ENCODE results near the gene FCHO1.
"Not testable (repeated sequence)": the region's sequence is repeated elsewhere in the genome, so short reads cannot be mapped to it uniquely, and the experiment has no call there.

The FCHO1 gene

DNA sequence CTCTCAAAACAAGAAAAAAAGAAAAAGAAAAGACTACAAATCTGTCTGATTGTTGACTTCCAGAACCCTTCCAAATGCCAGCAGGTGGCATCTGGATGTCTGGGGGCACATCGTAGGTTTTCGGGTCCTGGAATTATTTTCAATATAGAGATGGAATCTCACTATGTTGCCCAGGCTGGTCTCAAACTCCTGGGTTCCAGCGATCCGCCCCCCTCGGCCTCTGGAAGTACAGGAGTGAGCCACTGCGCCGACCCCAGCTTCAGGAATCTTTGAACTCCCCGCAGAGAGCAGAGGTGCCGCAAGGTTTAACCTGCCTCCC lies 43.1 kb downstream of the FCHO1 start:
- H3K4me1 ChIP-seq (ENCODE audit: control insufficient read depth in 2 of 2, insufficient read depth in 2 of 2, low read length in 2 of 2): peaks cover 38 to 55% of the 10 kb centered on the region in 2 donors
- H3K27me3 ChIP-seq (ENCODE audit: control insufficient read depth in 2 of 2, insufficient read depth in 2 of 2, low read length in 2 of 2): peaks cover 3 to 6% of the 10 kb centered on the region in 2 donors
- peak overlapping the region; percentile 91 to 94 for H3K9ac ChIP-seq (ENCODE audit: low read depth in 1 of 2, low read length in 2 of 2)
- H3K27ac ChIP-seq (ENCODE audit: low read depth in 2 of 2, low read length in 2 of 2): peak overlapping the region; percentile 99 to 100
- no peaks in the 10 kb centered on the region for H3K9me3 ChIP-seq (ENCODE audit: control insufficient read depth in 2 of 2, low read length in 2 of 2)
- peak overlapping the region; percentile 87 to 91 for H3K4me3 ChIP-seq (ENCODE audit: low read length in 2 of 2)
- H3K36me3 ChIP-seq (ENCODE audit: control insufficient read depth in 2 of 2, insufficient read depth in 2 of 2, low read length in 2 of 2): no peaks in the 10 kb centered on the region

DNA sequence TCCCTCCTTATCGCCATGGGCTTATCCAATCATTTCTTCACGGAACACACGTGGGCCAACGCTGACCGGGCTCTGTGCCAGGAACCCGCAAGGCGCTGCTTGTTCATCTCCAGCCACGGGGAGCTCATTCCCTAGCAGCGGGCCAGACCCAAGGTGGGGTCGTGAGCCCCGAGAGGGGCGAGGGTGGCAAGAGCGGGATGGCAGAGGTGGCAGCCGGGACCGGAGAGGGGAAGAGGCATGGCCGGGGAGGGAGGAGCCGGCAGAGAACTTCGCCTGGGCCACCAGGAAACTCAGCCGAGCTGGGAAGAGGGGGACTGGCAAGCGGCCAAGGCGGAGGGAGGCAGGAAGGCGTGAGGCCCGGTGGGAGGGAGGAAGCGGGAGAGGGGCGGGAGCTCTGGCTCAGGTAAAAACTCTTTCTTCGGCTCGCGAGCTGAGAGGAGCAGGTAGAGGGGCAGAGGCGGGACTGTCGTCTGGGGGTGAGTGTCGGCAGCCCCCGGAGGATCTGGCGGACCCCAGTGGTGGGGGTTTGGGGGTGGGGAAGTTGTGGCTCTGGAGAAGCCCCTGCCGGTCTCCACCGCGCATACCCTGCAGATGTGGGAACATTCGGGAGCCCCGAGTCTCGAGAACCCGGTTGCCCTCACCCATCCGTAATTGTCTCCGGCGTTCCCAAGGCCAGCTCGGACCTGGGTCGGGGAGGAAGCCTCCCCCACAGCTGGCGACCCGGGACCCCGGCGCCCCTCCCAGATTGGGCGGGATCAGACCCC lies 43.6 kb downstream of the FCHO1 start, which contains the start of gene B3GNT3:
Gene B3GNT3, plus strand, starts transcription at position 408 of the 764 bp plus-strand sequence. CDS start 12,670 bp downstream, outside the sequence.
- Histone ChIP-seq H3K4me1 (ENCODE audit: control insufficient read depth in 2 of 2, insufficient read depth in 2 of 2, low read length in 2 of 2) (peaks cover 36 to 50% of the 10 kb centered on the region in 2 donors), H3K36me3 (ENCODE audit: control insufficient read depth in 2 of 2, insufficient read depth in 2 of 2, low read length in 2 of 2) (peaks cover 0 to 2% of the 10 kb centered on the region in 2 donors), H3K9ac (ENCODE audit: low read depth in 1 of 2, low read length in 2 of 2) (peak within 1 kb of the TSS; percentile 91 to 94), H3K4me3 (ENCODE audit: low read length in 2 of 2) (peak within 1 kb of the TSS; percentile 87 to 91), H3K27me3 (ENCODE audit: control insufficient read depth in 2 of 2, insufficient read depth in 2 of 2, low read length in 2 of 2) (peaks cover 5 to 6% of the 10 kb centered on the region in 2 donors), H3K9me3 (ENCODE audit: control insufficient read depth in 2 of 2, low read length in 2 of 2) (no peaks in the 10 kb centered on the region), H3K27ac (ENCODE audit: low read depth in 2 of 2, low read length in 2 of 2) (peak within 1 kb of the TSS; percentile 99 to 100)

GRCh38 chr19:17795495-17795856 lies 44.2 kb downstream of the FCHO1 start:
- Histone ChIP-seq H3K4me3 (ENCODE audit: low read length in 2 of 2) (peak overlapping the region; percentile 87 to 91), H3K27me3 (ENCODE audit: control insufficient read depth in 2 of 2, insufficient read depth in 2 of 2, low read length in 2 of 2) (peaks cover 5 to 6% of the 10 kb centered on the region in 2 donors), H3K9me3 (ENCODE audit: control insufficient read depth in 2 of 2, low read length in 2 of 2) (no peaks in the 10 kb centered on the region), H3K36me3 (ENCODE audit: control insufficient read depth in 2 of 2, insufficient read depth in 2 of 2, low read length in 2 of 2) (peaks cover 0 to 2% of the 10 kb centered on the region in 2 donors), H3K4me1 (ENCODE audit: control insufficient read depth in 2 of 2, insufficient read depth in 2 of 2, low read length in 2 of 2) (peaks cover 35 to 49% of the 10 kb centered on the region in 2 donors), H3K9ac (ENCODE audit: low read depth in 1 of 2, low read length in 2 of 2) (peak overlapping the region; percentile 91 to 94), H3K27ac (ENCODE audit: low read depth in 2 of 2, low read length in 2 of 2) (peak overlapping the region; percentile 99 to 100)

- Histone ChIP-seq H3K4me1 (ENCODE audit: control insufficient read depth in 2 of 2, insufficient read depth in 2 of 2, low read length in 2 of 2) (peaks cover 34 to 48% of the 10 kb centered on the region in 2 donors), H3K36me3 (ENCODE audit: control insufficient read depth in 2 of 2, insufficient read depth in 2 of 2, low read length in 2 of 2) (peaks cover 0 to 2% of the 10 kb centered on the region in 2 donors), H3K27me3 (ENCODE audit: control insufficient read depth in 2 of 2, insufficient read depth in 2 of 2, low read length in 2 of 2) (peaks cover 5 to 6% of the 10 kb centered on the region in 2 donors), H3K9me3 (ENCODE audit: control insufficient read depth in 2 of 2, low read length in 2 of 2) (no peaks in the 10 kb centered on the region), H3K27ac (ENCODE audit: low read depth in 2 of 2, low read length in 2 of 2) (peak overlapping the region; percentile 99 to 100), H3K9ac (ENCODE audit: low read depth in 1 of 2, low read length in 2 of 2) (peak overlapping the region; percentile 91 to 94), H3K4me3 (ENCODE audit: low read length in 2 of 2) (peak overlapping the region; percentile 87 to 91)
Observed at GRCh38 chr19:17796013-17796837, 44.9 kb downstream of the FCHO1 start.

GRCh38 chr19:17796838-17797423 lies 45.7 kb downstream of the FCHO1 start:
- H3K27me3 ChIP-seq (ENCODE audit: control insufficient read depth in 2 of 2, insufficient read depth in 2 of 2, low read length in 2 of 2): peaks cover 5 to 6% of the 10 kb centered on the region in 2 donors
- H3K4me3 ChIP-seq (ENCODE audit: low read length in 2 of 2): peak overlapping the region; percentile 55 to 65
- peak overlapping the region; percentile 99 to 100 for H3K27ac ChIP-seq (ENCODE audit: low read depth in 2 of 2, low read length in 2 of 2)
- H3K36me3 ChIP-seq (ENCODE audit: control insufficient read depth in 2 of 2, insufficient read depth in 2 of 2, low read length in 2 of 2): peaks cover 0 to 2% of the 10 kb centered on the region in 2 donors
- no peaks in the 10 kb centered on the region for H3K9me3 ChIP-seq (ENCODE audit: control insufficient read depth in 2 of 2, low read length in 2 of 2)
- H3K4me1 ChIP-seq (ENCODE audit: control insufficient read depth in 2 of 2, insufficient read depth in 2 of 2, low read length in 2 of 2): peaks cover 28 to 41% of the 10 kb centered on the region in 2 donors
- H3K9ac ChIP-seq (ENCODE audit: low read depth in 1 of 2, low read length in 2 of 2): peak overlapping the region; percentile 91 to 94

DNA sequence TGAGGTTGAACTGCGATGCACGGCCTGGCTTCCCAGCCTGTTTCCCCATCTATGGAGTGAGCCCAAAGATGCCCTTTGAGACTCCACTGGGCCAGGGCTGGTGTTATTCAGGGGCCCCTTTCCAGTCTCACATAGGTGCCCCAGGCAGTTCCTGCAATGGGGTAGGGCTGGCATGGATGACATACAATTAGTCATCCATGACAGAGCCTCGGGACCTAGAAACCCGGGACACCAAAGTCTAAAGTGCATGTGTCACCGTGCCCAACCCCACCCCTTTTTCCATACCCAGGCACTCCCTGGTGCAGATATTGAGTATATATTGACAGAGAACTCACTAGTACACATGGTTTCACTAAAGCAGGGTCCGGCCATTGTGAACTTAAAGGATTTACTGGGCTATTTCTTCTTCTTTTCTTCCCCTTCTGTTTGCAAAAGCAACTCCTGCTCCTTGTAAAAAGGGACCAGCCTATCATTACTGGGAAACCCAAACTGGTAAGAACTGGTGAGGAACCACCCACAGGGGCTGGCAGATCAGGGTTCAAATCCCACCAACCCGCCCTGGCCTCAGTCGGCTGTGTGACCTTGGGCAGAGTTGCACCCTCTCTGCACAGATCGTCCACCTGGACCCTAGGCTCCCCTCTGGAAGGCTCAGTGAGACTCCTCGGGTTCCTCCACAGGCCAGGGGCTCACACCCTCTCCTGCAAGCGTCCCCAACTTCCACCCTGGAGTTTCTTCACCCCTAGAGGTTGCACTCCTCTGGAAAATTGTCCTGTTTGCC lies 46.3 kb downstream of the FCHO1 start:
- Histone ChIP-seq H3K27me3 (ENCODE audit: control insufficient read depth in 2 of 2, insufficient read depth in 2 of 2, low read length in 2 of 2) (peaks cover 5 to 6% of the 10 kb centered on the region in 2 donors), H3K27ac (ENCODE audit: low read depth in 2 of 2, low read length in 2 of 2) (peak overlapping the region; percentile 99 to 100), H3K9ac (ENCODE audit: low read depth in 1 of 2, low read length in 2 of 2) (peak overlapping the region; percentile 91 to 94), H3K9me3 (ENCODE audit: control insufficient read depth in 2 of 2, low read length in 2 of 2) (no peaks in the 10 kb centered on the region), H3K4me1 (ENCODE audit: control insufficient read depth in 2 of 2, insufficient read depth in 2 of 2, low read length in 2 of 2) (peaks cover 28 to 41% of the 10 kb centered on the region in 2 donors), H3K4me3 (ENCODE audit: low read length in 2 of 2) (peak overlapping the region; percentile 61 to 65), H3K36me3 (ENCODE audit: control insufficient read depth in 2 of 2, insufficient read depth in 2 of 2, low read length in 2 of 2) (peaks cover 0 to 5% of the 10 kb centered on the region in 2 donors)

GRCh38 chr19:17798599-17798998 lies 47.3 kb downstream of the FCHO1 start:
- not testable (repeated sequence) for H3K27me3 ChIP-seq (ENCODE audit: control insufficient read depth in 2 of 2, insufficient read depth in 2 of 2, low read length in 2 of 2); H3K36me3 ChIP-seq (ENCODE audit: control insufficient read depth in 2 of 2, insufficient read depth in 2 of 2, low read length in 2 of 2); H3K9me3 ChIP-seq (ENCODE audit: control insufficient read depth in 2 of 2, low read length in 2 of 2)
- peak overlapping the region; percentile 99 to 100 for H3K27ac ChIP-seq (ENCODE audit: low read depth in 2 of 2, low read length in 2 of 2)
- peak overlapping the region in 1 of 2 donors; percentile 91 for H3K9ac ChIP-seq (ENCODE audit: low read depth in 1 of 2, low read length in 2 of 2)
- peaks cover 28 to 37% of the 10 kb centered on the region in 2 donors for H3K4me1 ChIP-seq (ENCODE audit: control insufficient read depth in 2 of 2, insufficient read depth in 2 of 2, low read length in 2 of 2)
- peak overlapping the region in 1 of 2 donors; percentile 64 for H3K4me3 ChIP-seq (ENCODE audit: low read length in 2 of 2)

DNA sequence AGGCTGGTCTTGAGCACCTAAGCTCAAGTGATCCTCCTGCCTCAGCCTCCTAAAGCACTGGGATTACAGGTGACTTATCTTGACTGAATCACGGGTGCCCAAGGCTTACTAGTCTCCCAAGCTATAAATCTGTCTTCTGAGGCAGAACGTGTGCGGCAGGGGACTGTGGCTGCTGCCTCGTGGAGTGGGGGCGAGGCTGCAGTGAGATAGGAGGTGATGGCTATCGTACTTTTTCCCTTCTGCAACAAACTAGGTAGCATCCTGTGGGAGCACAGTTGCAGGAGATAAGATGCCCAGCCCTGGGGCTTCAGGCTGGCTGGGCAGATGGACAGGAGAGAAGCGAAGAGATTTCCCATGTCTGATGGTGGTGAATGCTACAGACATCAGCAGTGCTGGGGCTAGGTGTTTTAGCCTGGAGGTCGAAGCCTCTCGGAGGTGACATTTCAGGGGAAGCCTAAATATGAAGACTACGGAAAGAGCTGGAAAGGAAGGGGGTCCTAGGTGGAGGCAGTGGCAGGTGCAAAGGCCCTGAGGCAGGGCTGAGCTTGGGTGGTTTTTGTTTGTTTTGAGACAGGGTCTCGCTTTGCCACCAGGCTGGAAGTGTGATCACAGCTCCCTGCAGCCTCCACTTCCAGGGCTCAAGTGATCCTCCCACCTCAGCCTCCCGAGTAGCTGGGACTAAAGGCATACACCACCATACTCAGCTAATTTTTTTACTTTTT lies 51.0 kb downstream of the FCHO1 start:
- Histone ChIP-seq H3K4me3 (ENCODE audit: low read length in 2 of 2) (no peak overlapping the region), H3K27ac (ENCODE audit: low read depth in 2 of 2, low read length in 2 of 2) (no peak overlapping the region), H3K27me3 (ENCODE audit: control insufficient read depth in 2 of 2, insufficient read depth in 2 of 2, low read length in 2 of 2) (peaks cover 0 to 1% of the 10 kb centered on the region in 2 donors), H3K4me1 (ENCODE audit: control insufficient read depth in 2 of 2, insufficient read depth in 2 of 2, low read length in 2 of 2) (peaks cover 10 to 17% of the 10 kb centered on the region in 2 donors), H3K9me3 (ENCODE audit: control insufficient read depth in 2 of 2, low read length in 2 of 2) (no peaks in the 10 kb centered on the region), H3K36me3 (ENCODE audit: control insufficient read depth in 2 of 2, insufficient read depth in 2 of 2, low read length in 2 of 2) (peaks cover 5 to 6% of the 10 kb centered on the region in 2 donors), H3K9ac (ENCODE audit: low read depth in 1 of 2, low read length in 2 of 2) (no peak overlapping the region)

All from mucosa of rectum (tissue), 2 donors.